Tibial nerve (tissue), 4 donors: ENCODE data around the gene CCIN. TPM values are rescaled to one million over a fixed set of nuclear protein-coding genes. Genes with fewer than 3 reads are reported as not detected.
"Not testable (repeated sequence)": the region's sequence is repeated elsewhere in the genome, so short reads cannot be mapped to it uniquely, and the experiment has no call there.

Experiments used
- DNase-seq, 2 donors: peaks; one replicate each; pipeline ENCODE4 v3.0.0-alpha.2; 2019; ENCODE audit warnings: low spot score in 2 of 2
- H3K27ac ChIP-seq, 4 donors: fragments of 200-600 bp; sonication (generic) in 3 of 4; one replicate each; pipeline ENCODE4 v1.5.1; 2017 to 2019; ENCODE audit warnings: mild to moderate bottlenecking in 1 of 4
- H3K27me3 ChIP-seq, 2 donors: fragments of 200-600 bp; sonication (generic) in 1 of 2; one replicate each; pipeline versions ENCODE4 v1.5.1 to v1.6.0; 2017 to 2019
- H3K36me3 ChIP-seq, 3 donors: fragments of 200-600 bp; sonication (generic); one replicate each; pipeline ENCODE4 v1.5.1; 2018 to 2019
- H3K4me1 ChIP-seq, 4 donors: fragments of 200-600 bp; sonication (generic) in 3 of 4; one replicate each; pipeline ENCODE4 v1.5.1; 2017 to 2019
- H3K4me3 ChIP-seq, 4 donors: fragments of 200-600 bp; sonication (generic) in 3 of 4; one replicate each; pipeline ENCODE4 v1.5.1; 2017 to 2019; ENCODE audit warnings: mild to moderate bottlenecking in 1 of 4, moderate library complexity in 1 of 4
- H3K9me3 ChIP-seq, 4 donors: fragments of 200-600 bp; sonication (generic) in 3 of 4; one replicate each; pipeline ENCODE4 v1.5.1; 2017 to 2019
- CTCF ChIP-seq, 5 experiments: fragments of 200-600 bp in 3 of 5; fragments of 450-650 bp in 2 of 5; sonication (generic) in 3 of 5; IDR thresholded peaks; one replicate each; pipeline ENCODE4 v1.5.1; 2016 to 2019; ENCODE audit warnings: antibody characterized with exemption in 5 of 5, mild to moderate bottlenecking in 3 of 5, moderate library complexity in 2 of 5
- EP300 ChIP-seq, 2 donors: sonication (generic); formaldehyde crosslinking; IDR thresholded peaks; one replicate each; pipeline ENCODE4 v1.6.1; 2017; ENCODE audit warnings: antibody characterized with exemption in 2 of 2, mild to moderate bottlenecking in 1 of 2
- POLR2A ChIP-seq, 2 donors: fragments of 450-650 bp; IDR thresholded peaks; one replicate each; pipeline ENCODE4 v1.6.1; 2017; ENCODE audit warnings: antibody characterized with exemption in 2 of 2, mild to moderate bottlenecking in 2 of 2, moderate library complexity in 2 of 2
- WGBS, 2 donors: methylation state at CpG; one replicate each; pipeline ENCODE4 v1.1.5; 2018; 5-methylcytosine and 5-hydroxymethylcytosine counted together
- total RNA-seq, 4 donors: library from RNA; depleted of rRNA; stranded (reverse); fragments of >200 nt; gene quantifications; one replicate each; pipeline ENCODE4 v1.1.0, GENCODE V29; 2016

CCIN gene
- total RNA-seq, 4 donors from 2014 or later, result not detected

- no peak overlapping the region for H3K27ac ChIP-seq
- no peaks in the 10 kb centered on the region for H3K9me3 ChIP-seq
- no peak for DNase-seq
- peaks cover 0 to 21% (median 0%) of the 10 kb centered on the region in 4 donors for H3K4me1 ChIP-seq
- H3K27me3 ChIP-seq, result peaks cover 0 to 2% of the 10 kb centered on the region in 2 donors
- no peak for TF ChIP-seq POLR2A (IDR thresholded peaks at IDR 0.05)
- TF ChIP-seq EP300 (IDR thresholded peaks at IDR 0.05), result no peak
- no peak for TF ChIP-seq CTCF (IDR thresholded peaks at IDR 0.05)
- no peak overlapping the region for H3K4me3 ChIP-seq
- whole genome bisulfite sequencing, 2 donors, result 91 to 94% methylated on average over 17 of the region's 17 CpGs
- no peaks in the 10 kb centered on the region for H3K36me3 ChIP-seq
These were observed 520 bp downstream of the CCIN start for GRCh38 chr9:36169708-36170107.

GRCh38 chr9:36170531-36170930, 1.3 kb downstream of the CCIN start:
- Histone ChIP-seq H3K27me3 (peaks cover 0 to 2% of the 10 kb centered on the region in 2 donors), H3K27ac (no peak overlapping the region), H3K4me1 (peaks cover 0 to 16% (median 0%) of the 10 kb centered on the region in 4 donors), H3K36me3 (no peaks in the 10 kb centered on the region), H3K9me3 (no peaks in the 10 kb centered on the region), H3K4me3 (no peak overlapping the region)
- 95 to 96% methylated on average over 11 to 12 of the region's 13 CpGs for WGBS, 2 donors
- TF ChIP-seq CTCF (IDR thresholded peaks at IDR 0.05) (no peak), POLR2A (IDR thresholded peaks at IDR 0.05) (no peak), EP300 (IDR thresholded peaks at IDR 0.05) (no peak)
- DNase-seq, result no peak

- DNase-seq, result no peak
- no peaks in the 10 kb centered on the region for H3K9me3 ChIP-seq
- no peak overlapping the region for H3K4me3 ChIP-seq
- no peaks in the 10 kb centered on the region for H3K27me3 ChIP-seq
- H3K27ac ChIP-seq, result no peak overlapping the region
- TF ChIP-seq CTCF (IDR thresholded peaks at IDR 0.05) (no peak), POLR2A (IDR thresholded peaks at IDR 0.05) (no peak), EP300 (IDR thresholded peaks at IDR 0.05) (no peak)
- no peaks in the 10 kb centered on the region for H3K36me3 ChIP-seq
- no peaks in the 10 kb centered on the region for H3K4me1 ChIP-seq
- WGBS, 2 donors, result 100% methylated on average over 2 of the region's 2 CpGs
These were observed 4.7 kb downstream of the CCIN start for GRCh38 chr9:36173861-36174260.

GRCh38 chr9:36174271-36174670, 5.1 kb downstream of the CCIN start:
- no peak for TF ChIP-seq EP300 (IDR thresholded peaks at IDR 0.05)
- Histone ChIP-seq H3K9me3 (no peaks in the 10 kb centered on the region), H3K27me3 (no peaks in the 10 kb centered on the region), H3K4me1 (no peaks in the 10 kb centered on the region), H3K27ac (no peak overlapping the region), H3K4me3 (no peak overlapping the region), H3K36me3 (no peaks in the 10 kb centered on the region)
- 81 to 83% methylated on average over 7 of the region's 7 CpGs for WGBS, 2 donors
- no peak for DNase-seq

GRCh38 chr9:36174731-36175130, 5.5 kb downstream of the CCIN start:
- Histone ChIP-seq H3K27ac (no peak overlapping the region), H3K4me3 (no peak overlapping the region), H3K36me3 (no peaks in the 10 kb centered on the region), H3K9me3 (no peaks in the 10 kb centered on the region), H3K4me1 (no peaks in the 10 kb centered on the region), H3K27me3 (no peaks in the 10 kb centered on the region)
- TF ChIP-seq CTCF (IDR thresholded peaks at IDR 0.05), result no peak
- TF ChIP-seq POLR2A (IDR thresholded peaks at IDR 0.05), result no peak
- no peak for TF ChIP-seq EP300 (IDR thresholded peaks at IDR 0.05)
- DNase-seq, result no peak
- WGBS, 2 donors, result 67 to 74% methylated on average over 3 of the region's 3 CpGs

- not testable (repeated sequence) for H3K4me1 ChIP-seq, H3K9me3 ChIP-seq, H3K4me3 ChIP-seq, H3K27me3 ChIP-seq, DNase-seq, H3K36me3 ChIP-seq, H3K27ac ChIP-seq
- WGBS, 2 donors, result 85 to 90% methylated on average over 3 of the region's 3 CpGs
These were observed 6.0 kb downstream of the CCIN start for GRCh38 chr9:36175209-36175608.

- not testable (repeated sequence) for H3K9me3 ChIP-seq, H3K4me1 ChIP-seq, H3K36me3 ChIP-seq, H3K27me3 ChIP-seq, H3K4me3 ChIP-seq, DNase-seq, H3K27ac ChIP-seq
- 92 to 94% methylated on average over 10 of the region's 10 CpGs for WGBS, 2 donors
These were observed 7.3 kb downstream of the CCIN start for GRCh38 chr9:36176496-36176895.
